Astrocyte (in vitro differentiated cells and primary cell): ENCODE data around the gene TMEM101.

Source experiments
- EZH2 ChIP-seq: IDR thresholded peaks from 2 replicates; pipeline ENCODE4 v1.6.1; 2012; ENCODE audit warnings: mild to moderate bottlenecking, low read length, inconsistent platforms; ENCODE audit not compliant: insufficient read depth
- TF ChIP-seq, protein P1 (sequence below): IDR thresholded peaks from 2 replicates; pipeline ENCODE4 v1.5.1; 2011; ENCODE audit warnings: low read depth, mild to moderate bottlenecking, inconsistent platforms, low read length, moderate library complexity; ENCODE audit not compliant: insufficient read depth

DNA sequence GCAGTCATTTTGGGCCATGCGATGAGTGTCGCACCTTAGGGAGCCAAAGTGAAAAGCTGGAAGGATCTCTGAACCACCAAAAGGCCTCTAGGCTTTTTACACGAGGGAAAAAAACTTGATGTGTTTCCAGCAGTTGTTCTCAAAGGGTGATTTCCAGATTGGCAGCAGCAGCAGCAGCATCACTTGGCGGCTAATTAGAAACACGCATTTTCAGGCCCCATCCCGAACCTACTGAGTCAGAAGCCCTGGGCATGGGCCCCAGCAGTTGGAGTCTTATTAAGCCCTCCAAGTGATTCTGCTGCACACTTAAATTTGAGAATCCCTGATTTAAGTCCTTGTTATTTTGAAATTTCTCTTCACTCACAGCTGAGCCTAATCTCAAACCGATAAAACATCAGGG lies 35.8 kb downstream of the TMEM101 start:
- no peak for TF ChIP-seq EZH2
- TF ChIP-seq, protein P1, sequence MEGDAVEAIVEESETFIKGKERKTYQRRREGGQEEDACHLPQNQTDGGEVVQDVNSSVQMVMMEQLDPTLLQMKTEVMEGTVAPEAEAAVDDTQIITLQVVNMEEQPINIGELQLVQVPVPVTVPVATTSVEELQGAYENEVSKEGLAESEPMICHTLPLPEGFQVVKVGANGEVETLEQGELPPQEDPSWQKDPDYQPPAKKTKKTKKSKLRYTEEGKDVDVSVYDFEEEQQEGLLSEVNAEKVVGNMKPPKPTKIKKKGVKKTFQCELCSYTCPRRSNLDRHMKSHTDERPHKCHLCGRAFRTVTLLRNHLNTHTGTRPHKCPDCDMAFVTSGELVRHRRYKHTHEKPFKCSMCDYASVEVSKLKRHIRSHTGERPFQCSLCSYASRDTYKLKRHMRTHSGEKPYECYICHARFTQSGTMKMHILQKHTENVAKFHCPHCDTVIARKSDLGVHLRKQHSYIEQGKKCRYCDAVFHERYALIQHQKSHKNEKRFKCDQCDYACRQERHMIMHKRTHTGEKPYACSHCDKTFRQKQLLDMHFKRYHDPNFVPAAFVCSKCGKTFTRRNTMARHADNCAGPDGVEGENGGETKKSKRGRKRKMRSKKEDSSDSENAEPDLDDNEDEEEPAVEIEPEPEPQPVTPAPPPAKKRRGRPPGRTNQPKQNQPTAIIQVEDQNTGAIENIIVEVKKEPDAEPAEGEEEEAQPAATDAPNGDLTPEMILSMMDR: no peak
